Ovary (tissue), 3 donors: ENCODE data around the gene HIF3A.

Experiments
- POLR2A ChIP-seq: fragments of 450-650 bp; IDR thresholded peaks from one replicate; pipeline ENCODE4 v1.6.1; 2017; ENCODE audit warnings: antibody characterized with exemption, mild to moderate bottlenecking, moderate library complexity
- TF ChIP-seq, protein P1 (sequence below), 3 donors: fragments of 450-650 bp in 2 of 3; fragments of 200-600 bp in 1 of 3; IDR thresholded peaks; one replicate each; pipeline versions ENCODE4 v1.5.1 to v1.8.0; 2016 to 2022; ENCODE audit warnings: antibody characterized with exemption in 3 of 3, mild to moderate bottlenecking in 1 of 3
- donor health status: DM: no; HTN: no; CAD: no.

DNA sequence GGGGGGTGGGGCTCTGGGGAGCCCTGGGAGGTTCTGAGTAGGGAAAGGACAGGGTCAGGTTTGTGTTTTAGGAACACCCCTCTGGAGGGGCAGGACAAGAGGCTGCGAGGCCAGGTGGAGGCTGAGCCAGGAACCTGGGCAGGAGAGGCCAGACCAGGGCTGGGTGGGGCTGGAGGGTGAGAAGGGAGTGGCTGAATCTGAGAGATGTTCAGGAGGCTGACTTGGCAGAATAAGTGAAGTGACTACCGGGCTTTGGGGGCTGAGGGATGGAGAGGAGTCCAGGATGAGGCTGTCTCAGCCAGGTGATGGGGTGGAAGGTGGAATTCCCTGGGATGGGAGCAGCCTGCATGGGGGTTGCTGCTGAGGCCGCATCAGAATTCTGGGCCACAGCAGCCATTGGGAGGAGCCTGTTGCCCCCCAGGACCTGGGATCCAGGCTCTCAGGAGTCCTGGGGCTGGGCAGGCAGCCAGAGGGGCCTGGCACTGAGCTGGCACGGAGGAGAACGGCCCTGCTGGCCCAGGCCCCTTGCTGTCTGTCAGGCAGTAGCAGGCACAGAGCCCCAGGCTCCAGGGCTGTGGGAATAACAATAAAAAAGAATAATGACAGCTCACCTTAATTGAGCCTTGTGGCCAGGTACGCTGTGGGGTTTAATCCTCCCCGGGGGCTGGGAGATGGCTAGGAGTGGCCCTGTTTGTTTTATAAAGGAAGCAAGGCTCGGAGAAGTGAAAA lies 53.4 kb downstream of the HIF3A start:
- TF ChIP-seq, protein P1, sequence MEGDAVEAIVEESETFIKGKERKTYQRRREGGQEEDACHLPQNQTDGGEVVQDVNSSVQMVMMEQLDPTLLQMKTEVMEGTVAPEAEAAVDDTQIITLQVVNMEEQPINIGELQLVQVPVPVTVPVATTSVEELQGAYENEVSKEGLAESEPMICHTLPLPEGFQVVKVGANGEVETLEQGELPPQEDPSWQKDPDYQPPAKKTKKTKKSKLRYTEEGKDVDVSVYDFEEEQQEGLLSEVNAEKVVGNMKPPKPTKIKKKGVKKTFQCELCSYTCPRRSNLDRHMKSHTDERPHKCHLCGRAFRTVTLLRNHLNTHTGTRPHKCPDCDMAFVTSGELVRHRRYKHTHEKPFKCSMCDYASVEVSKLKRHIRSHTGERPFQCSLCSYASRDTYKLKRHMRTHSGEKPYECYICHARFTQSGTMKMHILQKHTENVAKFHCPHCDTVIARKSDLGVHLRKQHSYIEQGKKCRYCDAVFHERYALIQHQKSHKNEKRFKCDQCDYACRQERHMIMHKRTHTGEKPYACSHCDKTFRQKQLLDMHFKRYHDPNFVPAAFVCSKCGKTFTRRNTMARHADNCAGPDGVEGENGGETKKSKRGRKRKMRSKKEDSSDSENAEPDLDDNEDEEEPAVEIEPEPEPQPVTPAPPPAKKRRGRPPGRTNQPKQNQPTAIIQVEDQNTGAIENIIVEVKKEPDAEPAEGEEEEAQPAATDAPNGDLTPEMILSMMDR (IDR thresholded peaks at IDR 0.05), result no peak
- no peak for TF ChIP-seq POLR2A
